Measurements from ENCODE around the gene MT1M.

Gene MT1M

GRCh38 chr16:56604966-56605365 is 27.5 kb upstream of the MT1M start:
- peak overlapping the region in 1 of 2 experiments; percentile 82 for H2BK12ac ChIP-seq (ENCODE audit: low read length in 2 of 2)
- peaks cover 21% of the 10 kb centered on the region for H3K4me1 ChIP-seq (ENCODE audit: control insufficient read depth, insufficient read depth, low read depth, low read length)
- H3K9me3 ChIP-seq (ENCODE audit: control insufficient read depth, low read length), result no peaks in the 10 kb centered on the region
- H3K23ac ChIP-seq (ENCODE audit: low read length in 2 of 2), result no peak overlapping the region
- peaks cover 4% of the 10 kb centered on the region for H3K79me1 ChIP-seq (replicated peaks; ENCODE audit: low read length, poor library complexity, severe bottlenecking)
- peak overlapping the region in 1 of 2 experiments; percentile 67 for H3K18ac ChIP-seq (ENCODE audit: low read depth in 1 of 2, low read length in 2 of 2)
- peak overlapping the region; percentile 66 for H2AK5ac ChIP-seq (ENCODE audit: low read length, severe bottlenecking)
- peak overlapping the region; percentile 4 for H4K8ac ChIP-seq (ENCODE audit: low read length)
- peak overlapping the region in 1 of 2 experiments; percentile 86 for H3K4ac ChIP-seq (ENCODE audit: low read depth in 1 of 2, low read length in 2 of 2)
- DNase-seq, result no peak
- no peak overlapping the region for H3K9ac ChIP-seq (ENCODE audit: low read length)
- H3K14ac ChIP-seq (ENCODE audit: low read length in 2 of 2), result no peak overlapping the region
- H2BK15ac ChIP-seq (ENCODE audit: low read depth, poor library complexity, severe bottlenecking), result peak overlapping the region; percentile 73
- no peak overlapping the region for H3K27ac ChIP-seq (ENCODE audit: low read length, poor library complexity, severe bottlenecking)
- peak overlapping the region; percentile 38 for H2BK120ac ChIP-seq (ENCODE audit: low read depth, low read length)
- H2BK5ac ChIP-seq (ENCODE audit: low read depth, low read length, poor library complexity, severe bottlenecking), result no peak overlapping the region
- H3K4me2 ChIP-seq (ENCODE audit: low read length, poor library complexity, severe bottlenecking), result no peak overlapping the region
- WGBS, result 96% methylated on average over 4 of the region's 4 CpGs
- H2AFZ ChIP-seq (ENCODE audit: low read depth, low read length), result no peak overlapping the region
- H3K36me3 ChIP-seq (ENCODE audit: control insufficient read depth in 1 of 2, insufficient read depth in 2 of 2, low read depth in 1 of 2, low read length in 2 of 2), result no peaks in the 10 kb centered on the region
- no peaks in the 10 kb centered on the region for H3K27me3 ChIP-seq (ENCODE audit: control insufficient read depth in 1 of 2, insufficient read depth in 1 of 2, low read length in 2 of 2)
- H3K4me3 ChIP-seq (ENCODE audit: insufficient read depth in 1 of 2, low read depth in 1 of 2, low read length in 2 of 2), result no peak overlapping the region
- peak overlapping the region; percentile 80 for H4K91ac ChIP-seq (ENCODE audit: low read length)

GRCh38 chr16:56605475-56605874 is 27.0 kb upstream of the MT1M start:
- DNase-seq, result no peak
- Histone ChIP-seq H3K79me1 (replicated peaks; ENCODE audit: low read length, poor library complexity, severe bottlenecking) (peaks cover 4% of the 10 kb centered on the region), H3K27ac (ENCODE audit: low read length, poor library complexity, severe bottlenecking) (peak overlapping the region; percentile 99), H3K36me3 (ENCODE audit: control insufficient read depth in 1 of 2, insufficient read depth in 2 of 2, low read depth in 1 of 2, low read length in 2 of 2) (no peaks in the 10 kb centered on the region), H3K4me2 (ENCODE audit: low read length, poor library complexity, severe bottlenecking) (no peak overlapping the region), H2BK15ac (ENCODE audit: low read depth, poor library complexity, severe bottlenecking) (no peak overlapping the region), H3K9me3 (ENCODE audit: control insufficient read depth, low read length) (no peaks in the 10 kb centered on the region), H2AFZ (ENCODE audit: low read depth, low read length) (no peak overlapping the region), H3K14ac (ENCODE audit: low read length in 2 of 2) (no peak overlapping the region), H3K4me3 (ENCODE audit: insufficient read depth in 1 of 2, low read depth in 1 of 2, low read length in 2 of 2) (peak overlapping the region in 1 of 2 experiments; percentile 6), H3K9ac (ENCODE audit: low read length) (peak overlapping the region; percentile 84), H3K4me1 (ENCODE audit: control insufficient read depth, insufficient read depth, low read depth, low read length) (peaks cover 25% of the 10 kb centered on the region), H3K23ac (ENCODE audit: low read length in 2 of 2) (no peak overlapping the region), H2AK5ac (ENCODE audit: low read length, severe bottlenecking) (peak overlapping the region; percentile 76), H2BK120ac (ENCODE audit: low read depth, low read length) (peak overlapping the region; percentile 38), H3K4ac (ENCODE audit: low read depth in 1 of 2, low read length in 2 of 2) (peak overlapping the region; percentile 81 to 86), H4K91ac (ENCODE audit: low read length) (peak overlapping the region; percentile 78), H3K18ac (ENCODE audit: low read depth in 1 of 2, low read length in 2 of 2) (peak overlapping the region; percentile 67 to 81), H2BK12ac (ENCODE audit: low read length in 2 of 2) (peak overlapping the region; percentile 94 to 98), H2BK5ac (ENCODE audit: low read depth, low read length, poor library complexity, severe bottlenecking) (no peak overlapping the region), H3K27me3 (ENCODE audit: control insufficient read depth in 1 of 2, insufficient read depth in 1 of 2, low read length in 2 of 2) (no peaks in the 10 kb centered on the region), H4K8ac (ENCODE audit: low read length) (peak overlapping the region; percentile 76)
- WGBS, result 69% methylated on average over 1 of the region's 1 CpG

- H3K36me3 ChIP-seq (ENCODE audit: control insufficient read depth in 1 of 2, insufficient read depth in 2 of 2, low read depth in 1 of 2, low read length in 2 of 2), result no peaks in the 10 kb centered on the region
- H3K27ac ChIP-seq (ENCODE audit: low read length, poor library complexity, severe bottlenecking), result peak overlapping the region; percentile 99
- H3K9ac ChIP-seq (ENCODE audit: low read length), result peak overlapping the region; percentile 84
- no peak overlapping the region for H3K23ac ChIP-seq (ENCODE audit: low read length in 2 of 2)
- no peak for DNase-seq
- H4K8ac ChIP-seq (ENCODE audit: low read length), result peak overlapping the region; percentile 76
- peak overlapping the region; percentile 98 for H2BK5ac ChIP-seq (ENCODE audit: low read depth, low read length, poor library complexity, severe bottlenecking)
- peaks cover 4% of the 10 kb centered on the region for H3K79me1 ChIP-seq (replicated peaks; ENCODE audit: low read length, poor library complexity, severe bottlenecking)
- peak overlapping the region; percentile 71 to 80 for H3K4ac ChIP-seq (ENCODE audit: low read depth in 1 of 2, low read length in 2 of 2)
- no peaks in the 10 kb centered on the region for H3K27me3 ChIP-seq (ENCODE audit: control insufficient read depth in 1 of 2, insufficient read depth in 1 of 2, low read length in 2 of 2)
- H2BK120ac ChIP-seq (ENCODE audit: low read depth, low read length), result peak overlapping the region; percentile 36
- H3K4me2 ChIP-seq (ENCODE audit: low read length, poor library complexity, severe bottlenecking), result no peak overlapping the region
- H2AFZ ChIP-seq (ENCODE audit: low read depth, low read length), result no peak overlapping the region
- H3K4me3 ChIP-seq (ENCODE audit: insufficient read depth in 1 of 2, low read depth in 1 of 2, low read length in 2 of 2), result peak overlapping the region in 1 of 2 experiments; percentile 69
- no peaks in the 10 kb centered on the region for H3K9me3 ChIP-seq (ENCODE audit: control insufficient read depth, low read length)
- H3K18ac ChIP-seq (ENCODE audit: low read depth in 1 of 2, low read length in 2 of 2), result peak overlapping the region; percentile 40 to 81
- H4K91ac ChIP-seq (ENCODE audit: low read length), result peak overlapping the region; percentile 74
- no peak overlapping the region for H2BK15ac ChIP-seq (ENCODE audit: low read depth, poor library complexity, severe bottlenecking)
- H3K4me1 ChIP-seq (ENCODE audit: control insufficient read depth, insufficient read depth, low read depth, low read length), result peaks cover 27% of the 10 kb centered on the region
- H3K14ac ChIP-seq (ENCODE audit: low read length in 2 of 2), result no peak overlapping the region
- 18% methylated on average over 3 of the region's 3 CpGs for WGBS
- H2BK12ac ChIP-seq (ENCODE audit: low read length in 2 of 2), result peak overlapping the region; percentile 94 to 98
- H2AK5ac ChIP-seq (ENCODE audit: low read length, severe bottlenecking), result peak overlapping the region; percentile 76
Observed at GRCh38 chr16:56606071-56606475, 26.4 kb upstream of the MT1M start.

GRCh38 chr16:56606476-56607108 is 25.9 kb upstream of the MT1M start:
- H3K27me3 ChIP-seq (ENCODE audit: control insufficient read depth in 1 of 2, insufficient read depth in 1 of 2, low read length in 2 of 2), result no peaks in the 10 kb centered on the region
- H3K18ac ChIP-seq (ENCODE audit: low read depth in 1 of 2, low read length in 2 of 2), result peak overlapping the region; percentile 88 to 96
- no peaks in the 10 kb centered on the region for H3K9me3 ChIP-seq (ENCODE audit: control insufficient read depth, low read length)
- peak overlapping the region; percentile 84 for H3K9ac ChIP-seq (ENCODE audit: low read length)
- peaks cover 4% of the 10 kb centered on the region for H3K79me1 ChIP-seq (replicated peaks; ENCODE audit: low read length, poor library complexity, severe bottlenecking)
- WGBS, result 0% methylated on average over 5 of the region's 8 CpGs
- no peak overlapping the region for H3K23ac ChIP-seq (ENCODE audit: low read length in 2 of 2)
- peak overlapping the region; percentile 18 for H2AK5ac ChIP-seq (ENCODE audit: low read length, severe bottlenecking)
- peak overlapping the region; percentile 97 to 98 for H2BK12ac ChIP-seq (ENCODE audit: low read length in 2 of 2)
- peak overlapping the region; percentile 93 for H2BK120ac ChIP-seq (ENCODE audit: low read depth, low read length)
- peaks cover 32% of the 10 kb centered on the region for H3K4me1 ChIP-seq (ENCODE audit: control insufficient read depth, insufficient read depth, low read depth, low read length)
- H3K36me3 ChIP-seq (ENCODE audit: control insufficient read depth in 1 of 2, insufficient read depth in 2 of 2, low read depth in 1 of 2, low read length in 2 of 2), result no peaks in the 10 kb centered on the region
- H2AFZ ChIP-seq (ENCODE audit: low read depth, low read length), result peak overlapping the region; percentile 36
- H4K91ac ChIP-seq (ENCODE audit: low read length), result peak overlapping the region; percentile 100
- H3K4me3 ChIP-seq (ENCODE audit: insufficient read depth in 1 of 2, low read depth in 1 of 2, low read length in 2 of 2), result peak overlapping the region in 1 of 2 experiments; percentile 69
- peak overlapping the region; percentile 99 for H3K27ac ChIP-seq (ENCODE audit: low read length, poor library complexity, severe bottlenecking)
- peak overlapping the region; percentile 100 for H4K8ac ChIP-seq (ENCODE audit: low read length)
- H3K4me2 ChIP-seq (ENCODE audit: low read length, poor library complexity, severe bottlenecking), result peak overlapping the region; percentile 1
- peak; percentile 98 for DNase-seq
- peak overlapping the region; percentile 98 for H2BK5ac ChIP-seq (ENCODE audit: low read depth, low read length, poor library complexity, severe bottlenecking)
- peak overlapping the region; percentile 27 to 50 for H3K4ac ChIP-seq (ENCODE audit: low read depth in 1 of 2, low read length in 2 of 2)
- H2BK15ac ChIP-seq (ENCODE audit: low read depth, poor library complexity, severe bottlenecking), result no peak overlapping the region
- no peak overlapping the region for H3K14ac ChIP-seq (ENCODE audit: low read length in 2 of 2)

All from mesenchymal stem cell (in vitro differentiated cells and primary cell).